Cardiac septum (tissue), 1 donor: ENCODE results near the gene CEP72. TPM values are rescaled to one million over a fixed set of nuclear protein-coding genes. Genes with fewer than 3 reads are reported as not detected.
A peak's percentile ranks its signal among the peaks of the same experiment; 100 is the strongest.

Source experiments
- DNase-seq: peaks from one replicate; pipeline ENCODE4 v3.0.0-alpha.2; 2020; ENCODE audit warnings: low spot score
- intact Hi-C: fragments of 100-400 bp; cut with DNase I; formaldehyde crosslinking; loops from one replicate; pipeline ENCODE4 v1.14.0; 2022
- total RNA-seq: library from RNA; stranded (reverse); fragmentation: NEBNext Ultra II Directional; extraction: Animal tissue kit (Norgen Biotek cat#: 25700); gene quantifications from one replicate; pipeline ENCODE4 v1.2.1, GENCODE V29; 2021
- donor health status: DM: no; HTN: no; CAD: no.

Gene CEP72
- total RNA-seq, 1 donor from 2014 or later, result 0.86 TPM

GRCh38 chr5:646396-647201 is 34.5 kb downstream of the CEP72 start:
- peak; percentile 46 for DNase-seq
- intact Hi-C loops, result no loop called here

- intact Hi-C loops, result no loop called here
- peak; percentile 57 for DNase-seq
These were observed 35.2 kb downstream of the CEP72 start for GRCh38 chr5:647311-647710.

- intact Hi-C loops, result no loop called here
- DNase-seq, result peak; percentile 67
These were observed 35.6 kb downstream of the CEP72 start for GRCh38 chr5:647727-648126.

GRCh38 chr5:651296-652022 is 39.3 kb downstream of the CEP72 start:
- DNase-seq, result peak; percentile 63
- intact Hi-C loops, result no loop called here

GRCh38 chr5:652023-652515 is 39.9 kb downstream of the CEP72 start:
- intact Hi-C loops, result no loop called here

GRCh38 chr5:652773-653350 is 40.7 kb downstream of the CEP72 start:
- intact Hi-C loops, result no loop called here
- peak; percentile 31 for DNase-seq

More at GRCh38 chr5:652023-652515, 39.9 kb downstream of the CEP72 start:
- peak; percentile 44 for DNase-seq

GRCh38 chr5:654071-654778 is 42.1 kb downstream of the CEP72 start:
- DNase-seq, result peak; percentile 43
- intact Hi-C loops, result no loop called here

GRCh38 chr5:655406-655805 is 43.3 kb downstream of the CEP72 start:
- no peak for DNase-seq
- intact Hi-C loops, result no loop called here

GRCh38 chr5:657570-657969 is 45.4 kb downstream of the CEP72 start:
- intact Hi-C loops, result no loop called here
- DNase-seq, result no peak

- DNase-seq, result peak; percentile 73
- intact Hi-C loops, result no loop called here
These were observed 46.0 kb downstream of the CEP72 start for GRCh38 chr5:658103-658502.

GRCh38 chr5:659496-660263 is 47.5 kb downstream of the CEP72 start:
- intact Hi-C loops, result no loop called here
- no peak for DNase-seq

GRCh38 chr5:660491-661030 is 48.4 kb downstream of the CEP72 start:
- no peak for DNase-seq

GRCh38 chr5:661891-662750 is 50.0 kb downstream of the CEP72 start:
- no peak for DNase-seq
- intact Hi-C loops, result no loop called here

More at GRCh38 chr5:660491-661030, 48.4 kb downstream of the CEP72 start:
- intact Hi-C loops, result no loop called here

GRCh38 chr5:662751-663435 is 50.8 kb downstream of the CEP72 start:
- no peak for DNase-seq
- intact Hi-C loops, result no loop called here

- intact Hi-C loops, result no loop called here
- DNase-seq, result no peak
These were observed 51.5 kb downstream of the CEP72 start for GRCh38 chr5:663436-664342.

GRCh38 chr5:664343-664993 is 52.3 kb downstream of the CEP72 start:
- DNase-seq, result no peak
- intact Hi-C loops, result no loop called here
